ENCODE results near the gene ZBTB5.

- no peak for TF ChIP-seq CTCF (IDR thresholded peaks at IDR 0.05; ENCODE audit: insufficient read depth, low read length, poor library complexity, severe bottlenecking)
- TF ChIP-seq EZH2phosphoT487 (conservative IDR thresholded peaks at IDR 0.05; ENCODE audit: low read length), result no peak
Measured at GRCh38 chr9:37449862-37450632, 15.2 kb downstream of the ZBTB5 start.
